Measurements from ENCODE around the gene BCL2L15.

The BCL2L15 gene

DNA sequence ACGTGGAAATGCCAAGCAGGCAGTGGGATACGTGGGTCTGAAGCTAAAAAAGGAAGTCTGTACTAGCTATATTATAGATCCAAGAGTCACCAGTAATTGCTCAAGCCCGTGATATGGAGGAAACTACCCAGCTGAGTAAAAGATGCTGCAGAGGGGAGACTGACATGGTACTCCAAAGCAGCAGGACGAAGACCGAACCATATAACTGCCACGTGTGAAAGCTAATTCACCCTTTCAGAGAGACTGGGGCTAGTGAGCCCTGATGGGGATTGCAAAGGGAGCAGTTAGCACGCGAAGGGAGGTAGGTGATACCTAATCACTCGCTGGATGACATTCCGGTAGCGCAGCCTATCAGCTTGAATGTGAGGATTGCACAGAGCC lies 16.9 kb upstream of the BCL2L15 start:
- peak overlapping the region; percentile 96 for H3K4me3 ChIP-seq (ENCODE audit: low read depth, low read length)
- TF ChIP-seq POLR2A (IDR thresholded peaks at IDR 0.05; ENCODE audit: extremely low read depth, insufficient read length), result no peak
- TF ChIP-seq, protein P1, sequence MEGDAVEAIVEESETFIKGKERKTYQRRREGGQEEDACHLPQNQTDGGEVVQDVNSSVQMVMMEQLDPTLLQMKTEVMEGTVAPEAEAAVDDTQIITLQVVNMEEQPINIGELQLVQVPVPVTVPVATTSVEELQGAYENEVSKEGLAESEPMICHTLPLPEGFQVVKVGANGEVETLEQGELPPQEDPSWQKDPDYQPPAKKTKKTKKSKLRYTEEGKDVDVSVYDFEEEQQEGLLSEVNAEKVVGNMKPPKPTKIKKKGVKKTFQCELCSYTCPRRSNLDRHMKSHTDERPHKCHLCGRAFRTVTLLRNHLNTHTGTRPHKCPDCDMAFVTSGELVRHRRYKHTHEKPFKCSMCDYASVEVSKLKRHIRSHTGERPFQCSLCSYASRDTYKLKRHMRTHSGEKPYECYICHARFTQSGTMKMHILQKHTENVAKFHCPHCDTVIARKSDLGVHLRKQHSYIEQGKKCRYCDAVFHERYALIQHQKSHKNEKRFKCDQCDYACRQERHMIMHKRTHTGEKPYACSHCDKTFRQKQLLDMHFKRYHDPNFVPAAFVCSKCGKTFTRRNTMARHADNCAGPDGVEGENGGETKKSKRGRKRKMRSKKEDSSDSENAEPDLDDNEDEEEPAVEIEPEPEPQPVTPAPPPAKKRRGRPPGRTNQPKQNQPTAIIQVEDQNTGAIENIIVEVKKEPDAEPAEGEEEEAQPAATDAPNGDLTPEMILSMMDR (IDR thresholded peaks at IDR 0.05; ENCODE audit: low read depth, low read length), result no peak
- no peak for DNase-seq (ENCODE audit: low read depth)

DNA sequence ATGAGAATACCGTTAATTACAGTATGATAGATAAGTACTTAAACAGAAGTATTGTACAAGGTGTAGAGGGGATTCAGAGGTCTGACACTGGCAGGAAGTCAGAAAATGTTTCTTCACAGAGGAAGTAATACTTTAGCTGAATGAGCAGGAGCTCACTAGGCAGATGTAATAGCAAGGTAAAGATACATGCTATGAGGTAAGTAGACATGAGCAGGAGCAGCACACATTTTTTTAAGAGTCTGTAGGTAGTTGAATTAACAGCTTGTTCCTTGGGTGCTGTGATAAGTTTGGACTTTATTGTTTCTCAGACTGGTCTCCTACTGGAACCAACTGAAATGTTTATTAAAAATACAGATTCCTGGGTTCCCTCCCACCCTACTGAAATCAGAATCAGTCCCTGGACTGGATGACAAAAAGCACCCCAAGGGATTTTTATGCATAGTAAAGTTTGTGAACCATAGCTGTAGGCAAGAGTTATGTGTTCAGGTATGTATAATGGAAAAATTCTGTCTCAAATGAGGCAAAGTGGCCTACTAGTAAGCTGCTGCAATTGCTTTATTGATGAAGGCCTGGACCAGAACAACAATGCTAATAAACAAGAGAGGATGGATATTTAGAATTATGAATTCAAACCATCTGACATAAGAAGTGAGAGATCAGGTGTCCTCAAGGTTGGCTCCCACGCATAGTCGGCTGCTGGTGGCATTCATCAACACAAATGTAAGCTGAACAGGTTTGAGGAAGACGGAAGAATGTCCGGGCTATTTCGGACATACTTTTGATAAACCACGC lies 16.3 kb upstream of the BCL2L15 start:
- peak; percentile 40 for DNase-seq (ENCODE audit: low read depth)
- TF ChIP-seq MYC (IDR thresholded peaks at IDR 0.05; ENCODE audit: low read depth, low read length) (no peak), POLR2A (IDR thresholded peaks at IDR 0.05; ENCODE audit: extremely low read depth, insufficient read length) (no peak)
- TF ChIP-seq, protein P1 (IDR thresholded peaks at IDR 0.05; ENCODE audit: low read depth, low read length), result no peak
- TF ChIP-seq, protein P2, sequence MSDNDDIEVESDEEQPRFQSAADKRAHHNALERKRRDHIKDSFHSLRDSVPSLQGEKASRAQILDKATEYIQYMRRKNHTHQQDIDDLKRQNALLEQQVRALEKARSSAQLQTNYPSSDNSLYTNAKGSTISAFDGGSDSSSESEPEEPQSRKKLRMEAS (IDR thresholded peaks at IDR 0.05; ENCODE audit: low read depth, low read length), result no peak
- H3K4me3 ChIP-seq (ENCODE audit: low read depth, low read length), result peak overlapping the region; percentile 96

DNA sequence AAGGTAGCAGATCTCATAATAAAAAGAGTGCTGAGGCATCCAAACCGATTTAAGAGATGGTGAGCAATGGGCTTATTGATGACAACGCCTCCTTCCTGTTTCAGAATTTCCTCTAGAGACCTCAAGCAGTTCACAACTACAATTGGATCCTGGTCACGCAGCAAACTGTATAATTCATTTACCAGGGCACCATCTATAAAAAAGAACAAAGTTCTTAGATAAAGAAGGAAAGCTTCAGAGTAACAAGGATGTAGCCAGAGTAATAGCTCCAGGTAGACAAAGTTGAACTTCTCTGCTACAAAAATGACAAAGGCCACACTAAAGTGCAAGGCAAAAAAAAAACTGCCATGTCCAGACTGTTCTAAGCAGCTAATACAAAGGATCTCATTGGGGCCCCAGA lies 13.8 kb upstream of the BCL2L15 start:
- TF ChIP-seq POLR2A (IDR thresholded peaks at IDR 0.05; ENCODE audit: extremely low read depth, insufficient read length) (no peak), MYC (IDR thresholded peaks at IDR 0.05; ENCODE audit: low read depth, low read length) (no peak)
- TF ChIP-seq, protein P1 (IDR thresholded peaks at IDR 0.05; ENCODE audit: low read depth, low read length), result no peak
- TF ChIP-seq, protein P2 (IDR thresholded peaks at IDR 0.05; ENCODE audit: low read depth, low read length), result no peak
- H3K4me3 ChIP-seq (ENCODE audit: low read depth, low read length), result no peak overlapping the region
- no peak for DNase-seq (ENCODE audit: low read depth)

DNA sequence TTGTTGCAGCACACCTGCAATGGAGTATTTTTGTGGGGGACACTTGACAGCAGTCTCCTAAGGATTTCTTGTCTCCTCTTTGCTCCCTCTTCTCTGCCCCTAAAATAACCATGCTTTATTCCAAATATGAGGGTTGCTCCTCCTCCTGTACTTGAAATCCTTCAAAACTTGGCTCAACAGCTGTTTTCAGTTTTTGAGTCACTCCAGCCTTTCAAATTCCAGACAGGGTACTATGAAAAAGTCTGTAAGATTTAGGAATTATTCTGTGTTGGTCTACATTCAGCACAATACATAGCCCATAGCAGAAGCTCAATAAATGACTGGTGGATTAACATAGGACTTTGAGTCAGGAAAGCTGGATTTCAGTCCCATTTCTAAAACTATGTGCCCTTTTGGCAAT lies 11.7 kb upstream of the BCL2L15 start:
- H3K4me3 ChIP-seq (ENCODE audit: low read depth, low read length), result no peak overlapping the region
- no peak for DNase-seq (ENCODE audit: low read depth)
- TF ChIP-seq, protein P2 (IDR thresholded peaks at IDR 0.05; ENCODE audit: low read depth, low read length), result no peak
- TF ChIP-seq, protein P1 (IDR thresholded peaks at IDR 0.05; ENCODE audit: low read depth, low read length), result no peak
- TF ChIP-seq MYC (IDR thresholded peaks at IDR 0.05; ENCODE audit: low read depth, low read length) (no peak), POLR2A (IDR thresholded peaks at IDR 0.05; ENCODE audit: extremely low read depth, insufficient read length) (no peak)

DNA sequence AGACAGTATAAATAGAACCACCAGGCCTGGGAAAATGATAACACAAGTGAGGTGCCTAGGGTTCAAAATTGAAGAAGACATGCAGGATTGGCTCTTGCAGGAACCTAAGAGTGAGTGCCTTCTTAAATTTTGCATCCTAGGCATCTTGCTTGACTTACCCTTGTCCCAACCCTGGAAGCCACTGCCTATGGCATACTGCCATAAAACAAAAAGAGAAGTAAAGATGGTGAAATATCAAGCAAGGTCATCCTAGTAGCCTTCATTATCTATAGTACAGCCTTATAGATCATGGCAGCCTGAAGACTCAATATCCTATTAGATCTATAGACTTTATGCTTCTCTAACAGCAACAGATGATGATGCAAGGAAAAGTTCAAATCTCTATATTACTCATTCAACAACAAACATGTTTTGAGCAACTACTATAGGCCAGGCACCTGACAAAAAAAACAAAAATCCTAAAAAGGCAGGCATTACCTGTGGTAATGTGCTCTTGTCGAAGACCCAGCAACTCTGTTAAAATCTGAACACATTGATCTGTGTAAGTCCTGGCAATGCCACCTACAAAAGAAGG lies 10.9 kb upstream of the BCL2L15 start:
- TF ChIP-seq POLR2A (IDR thresholded peaks at IDR 0.05; ENCODE audit: extremely low read depth, insufficient read length), result no peak
- TF ChIP-seq MYC (IDR thresholded peaks at IDR 0.05; ENCODE audit: low read depth, low read length), result no peak
- TF ChIP-seq, protein P2 (IDR thresholded peaks at IDR 0.05; ENCODE audit: low read depth, low read length), result no peak
- TF ChIP-seq, protein P1 (IDR thresholded peaks at IDR 0.05; ENCODE audit: low read depth, low read length), result no peak
- DNase-seq (ENCODE audit: low read depth), result peak; percentile 18
- H3K4me3 ChIP-seq (ENCODE audit: low read depth, low read length), result no peak overlapping the region
